Astrocyte (in vitro differentiated cells and primary cell): ENCODE results near the gene IFRD1. TPM values are rescaled to one million over a fixed set of nuclear protein-coding genes. Genes with fewer than 3 reads are reported as not detected.

Experiments used
- DNase-seq: peaks from one replicate; pipeline ENCODE4 v3.0.0-alpha.2; 2010; ENCODE audit warnings: low read depth
- FAIRE-seq: peaks from 2 replicates; lab custom pipeline; 2011; peaks lifted over from hg19 to GRCh38; lab: Jason Lieb, UNC
- H2AFZ ChIP-seq: 2 replicates; pipeline ENCODE4 v1.6.0; 2012; ENCODE audit warnings: low read depth, low read length, inconsistent platforms
- H3K27ac ChIP-seq: 2 replicates; pipeline ENCODE4 v1.5.1; 2011; ENCODE audit warnings: low read depth, low read length, inconsistent platforms
- H3K27me3 ChIP-seq: 2 replicates; pipeline ENCODE4 v1.6.0; 2011; ENCODE audit warnings: low read length, inconsistent platforms; ENCODE audit not compliant: insufficient read depth
- H3K36me3 ChIP-seq: 2 replicates; pipeline ENCODE4 v1.5.1; 2011; ENCODE audit warnings: low read length, inconsistent platforms; ENCODE audit not compliant: insufficient read depth
- H3K4me1 ChIP-seq: 2 replicates; pipeline ENCODE4 v1.5.1; 2011; ENCODE audit warnings: low read length, inconsistent platforms; ENCODE audit not compliant: insufficient read depth
- H3K4me2 ChIP-seq: 2 replicates; pipeline ENCODE4 v1.6.0; 2012; ENCODE audit warnings: low read length, inconsistent platforms
- H3K4me3 ChIP-seq: 2 replicates; pipeline ENCODE4 v1.5.1; 2011; ENCODE audit warnings: low read depth, mild to moderate bottlenecking, low read length, inconsistent platforms; ENCODE audit not compliant: insufficient read depth
- H3K79me2 ChIP-seq: 2 replicates; pipeline ENCODE4 v1.6.0; 2012; ENCODE audit warnings: mild to moderate bottlenecking, low read length, inconsistent platforms; ENCODE audit not compliant: insufficient read depth
- H3K9ac ChIP-seq: 2 replicates; pipeline ENCODE4 v1.6.0; 2012; ENCODE audit warnings: mild to moderate bottlenecking, low read length, inconsistent platforms
- H3K9me3 ChIP-seq: 2 replicates; pipeline ENCODE4 v1.5.1; 2012; ENCODE audit warnings: low read depth, mild to moderate bottlenecking, low read length, inconsistent platforms; ENCODE audit not compliant: insufficient read depth
- H4K20me1 ChIP-seq: 2 replicates; pipeline ENCODE4 v1.6.0; 2012; ENCODE audit warnings: low read length, inconsistent platforms; ENCODE audit not compliant: insufficient read depth
- H3K27ac Mint-ChIP-seq: one replicate; pipeline ENCODE4 v1.8.0; 2021; ENCODE audit warnings: mild to moderate bottlenecking, mixed read lengths; ENCODE audit not compliant: unreplicated experiment
- H3K27me3 Mint-ChIP-seq: one replicate; pipeline ENCODE4 v1.8.0; 2021; ENCODE audit warnings: low read depth, mixed read lengths; ENCODE audit not compliant: unreplicated experiment
- H3K36me3 Mint-ChIP-seq: one replicate; pipeline ENCODE4 v1.8.0; 2021; ENCODE audit warnings: low read depth, mixed read lengths; ENCODE audit not compliant: unreplicated experiment
- H3K4me1 Mint-ChIP-seq: one replicate; pipeline ENCODE4 v1.8.0; 2021; ENCODE audit warnings: low read depth, mixed read lengths; ENCODE audit not compliant: unreplicated experiment
- H3K4me3 Mint-ChIP-seq: one replicate; pipeline ENCODE4 v1.8.0; 2021; ENCODE audit warnings: mild to moderate bottlenecking, moderate library complexity, mixed read lengths; ENCODE audit not compliant: unreplicated experiment
- H3K9me3 Mint-ChIP-seq: one replicate; pipeline ENCODE4 v1.8.0; 2021; ENCODE audit warnings: mild to moderate bottlenecking, mixed read lengths; ENCODE audit not compliant: unreplicated experiment
- CTCF ChIP-seq: IDR thresholded peaks from 2 replicates; pipeline ENCODE4 v1.5.1; 2011; ENCODE audit warnings: low read depth, mild to moderate bottlenecking, inconsistent platforms, low read length, moderate library complexity; ENCODE audit not compliant: insufficient read depth
- EZH2 ChIP-seq: IDR thresholded peaks from 2 replicates; pipeline ENCODE4 v1.6.1; 2012; ENCODE audit warnings: mild to moderate bottlenecking, low read length, inconsistent platforms; ENCODE audit not compliant: insufficient read depth
- total RNA-seq: library from RNA; stranded (reverse); gene quantifications from 2 replicates; pipeline ENCODE4 v1.2.1, GENCODE V29; 2021

Gene IFRD1
- total RNA-seq, 1 donor from 2014 or later = 101 TPM

GRCh38 chr7:112520787-112521186 is 70.5 kb downstream of the IFRD1 start:
- DNase-seq = no peak
- Histone ChIP-seq H2AFZ (no peak overlapping the region), H3K27ac (no peak overlapping the region), H3K9me3 (no peaks in the 10 kb centered on the region), H3K4me1 (no peaks in the 10 kb centered on the region), H3K36me3 (no peaks in the 10 kb centered on the region), H3K79me2 (no peaks in the 10 kb centered on the region), H4K20me1 (no peaks in the 10 kb centered on the region), H3K4me3 (no peak overlapping the region), H3K9ac (no peak overlapping the region), H3K27me3 (peaks cover 6% of the 10 kb centered on the region), H3K4me2 (no peak overlapping the region)
- TF ChIP-seq CTCF (no peak), EZH2 (no peak)
- Mint-ChIP-seq H3K9me3 (peaks cover 2% of the 10 kb centered on the region), H3K36me3 (no peaks in the 10 kb centered on the region), H3K27ac (no peak overlapping the region), H3K27me3 (peaks cover 8% of the 10 kb centered on the region), H3K4me1 (peaks cover 2% of the 10 kb centered on the region), H3K4me3 (no peak overlapping the region)
- FAIRE-seq = no peak

GRCh38 chr7:112521942-112522341 is 71.7 kb downstream of the IFRD1 start:
- no peak overlapping the region for H3K27ac Mint-ChIP-seq
- peaks cover 6% of the 10 kb centered on the region for H3K27me3 ChIP-seq
- no peak overlapping the region for H2AFZ ChIP-seq
- H3K9me3 Mint-ChIP-seq = peaks cover 2% of the 10 kb centered on the region
- no peak for FAIRE-seq
- no peak overlapping the region for H3K27ac ChIP-seq
- no peak overlapping the region for H3K4me2 ChIP-seq
- no peaks in the 10 kb centered on the region for H3K4me1 Mint-ChIP-seq
- H3K36me3 ChIP-seq = no peaks in the 10 kb centered on the region
- peaks cover 4% of the 10 kb centered on the region for H3K27me3 Mint-ChIP-seq
- no peak overlapping the region for H3K9ac ChIP-seq
- no peak for DNase-seq
- no peaks in the 10 kb centered on the region for H3K79me2 ChIP-seq
- H3K4me3 Mint-ChIP-seq = no peak overlapping the region
- no peaks in the 10 kb centered on the region for H4K20me1 ChIP-seq
- H3K36me3 Mint-ChIP-seq = no peaks in the 10 kb centered on the region
- H3K9me3 ChIP-seq = no peaks in the 10 kb centered on the region
- H3K4me3 ChIP-seq = no peak overlapping the region
- H3K4me1 ChIP-seq = no peaks in the 10 kb centered on the region
- TF ChIP-seq CTCF (no peak), EZH2 (no peak)

GRCh38 chr7:112523871-112524270 is 73.6 kb downstream of the IFRD1 start:
- Histone ChIP-seq H3K4me2 (no peak overlapping the region), H3K79me2 (no peaks in the 10 kb centered on the region), H3K27ac (no peak overlapping the region), H3K36me3 (no peaks in the 10 kb centered on the region), H3K4me1 (no peaks in the 10 kb centered on the region), H4K20me1 (no peaks in the 10 kb centered on the region), H3K27me3 (peaks cover 6% of the 10 kb centered on the region), H3K9ac (no peak overlapping the region), H3K4me3 (no peak overlapping the region), H3K9me3 (no peaks in the 10 kb centered on the region), H2AFZ (no peak overlapping the region)
- peaks cover 2% of the 10 kb centered on the region for H3K9me3 Mint-ChIP-seq
- peaks cover under 1% of the 10 kb centered on the region for H3K4me1 Mint-ChIP-seq
- TF ChIP-seq CTCF = no peak
- TF ChIP-seq EZH2 = no peak
- no peak overlapping the region for H3K27ac Mint-ChIP-seq
- no peaks in the 10 kb centered on the region for H3K36me3 Mint-ChIP-seq
- FAIRE-seq (no peak), DNase-seq (no peak)
- no peak overlapping the region for H3K4me3 Mint-ChIP-seq
- peaks cover 8% of the 10 kb centered on the region for H3K27me3 Mint-ChIP-seq

Other genes with a start within 250 kb of the IFRD1 start
- gene DOCK4, start 244.1 kb upstream of the IFRD1 start, total RNA-seq = 31.4 and 32.2 TPM in 2 replicates
- 22.9 and 23.0 TPM in 2 replicates for gene ZNF277, start 243.8 kb upstream of the IFRD1 start, total RNA-seq
- 3.1 and 3.9 TPM in 2 replicates for gene LSMEM1, start 30.5 kb downstream of the IFRD1 start, total RNA-seq